Measurements from ENCODE around the gene TBC1D23.

TBC1D23 gene

DNA sequence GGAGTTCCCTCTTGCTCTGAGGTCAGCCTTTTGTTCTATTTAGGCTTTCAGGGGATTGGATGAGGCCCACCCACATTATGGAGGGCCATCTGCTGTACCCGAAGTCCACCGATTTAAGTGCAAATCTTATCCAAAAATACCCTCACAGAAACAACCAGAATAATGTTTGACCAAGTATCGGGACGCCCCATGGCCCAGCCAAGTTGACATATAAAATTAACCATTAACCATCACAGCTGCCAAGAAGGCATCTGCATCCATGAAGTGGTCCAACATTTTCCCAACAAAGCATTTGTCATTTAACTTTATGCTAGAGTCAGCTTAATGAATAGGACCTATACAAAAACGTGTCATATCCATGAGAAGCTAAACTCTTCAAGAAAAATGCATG lies 46.2 kb upstream of the TBC1D23 start:
- no peak for TF ChIP-seq ZNF70 (CRISPR knock-in tag; IDR thresholded peaks at IDR 0.05)
- no peak for TF ChIP-seq SNAI2 (CRISPR knock-in tag; IDR thresholded peaks at IDR 0.05)
- TF ChIP-seq ZNF8 (CRISPR knock-in tag; IDR thresholded peaks at IDR 0.05), result no peak
- TF ChIP-seq GLIS3 (CRISPR knock-in tag; IDR thresholded peaks at IDR 0.05), result no peak
- TF ChIP-seq, protein P1, sequence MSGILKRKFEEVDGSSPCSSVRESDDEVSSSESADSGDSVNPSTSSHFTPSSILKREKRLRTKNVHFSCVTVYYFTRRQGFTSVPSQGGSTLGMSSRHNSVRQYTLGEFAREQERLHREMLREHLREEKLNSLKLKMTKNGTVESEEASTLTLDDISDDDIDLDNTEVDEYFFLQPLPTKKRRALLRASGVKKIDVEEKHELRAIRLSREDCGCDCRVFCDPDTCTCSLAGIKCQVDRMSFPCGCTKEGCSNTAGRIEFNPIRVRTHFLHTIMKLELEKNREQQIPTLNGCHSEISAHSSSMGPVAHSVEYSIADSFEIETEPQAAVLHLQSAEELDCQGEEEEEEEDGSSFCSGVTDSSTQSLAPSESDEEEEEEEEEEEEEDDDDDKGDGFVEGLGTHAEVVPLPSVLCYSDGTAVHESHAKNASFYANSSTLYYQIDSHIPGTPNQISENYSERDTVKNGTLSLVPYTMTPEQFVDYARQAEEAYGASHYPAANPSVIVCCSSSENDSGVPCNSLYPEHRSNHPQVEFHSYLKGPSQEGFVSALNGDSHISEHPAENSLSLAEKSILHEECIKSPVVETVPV (CRISPR knock-in tag; IDR thresholded peaks at IDR 0.05), result no peak
- no peak for TF ChIP-seq ESRRG (CRISPR knock-in tag; IDR thresholded peaks at IDR 0.05)
- no peak for TF ChIP-seq ZFP30 (CRISPR knock-in tag; IDR thresholded peaks at IDR 0.05)
- no peak for ATAC-seq

GRCh38 chr3:100216713-100217112 lies 44.1 kb upstream of the TBC1D23 start:
- no peak for TF ChIP-seq GLIS3 (CRISPR knock-in tag; IDR thresholded peaks at IDR 0.05)
- no peak for TF ChIP-seq ZFP3 (CRISPR knock-in tag; IDR thresholded peaks at IDR 0.05)
- no peak for TF ChIP-seq POU6F1 (CRISPR knock-in tag; IDR thresholded peaks at IDR 0.05; ENCODE audit: borderline replicate concordance, low read depth)
- TF ChIP-seq, protein P1 (CRISPR knock-in tag; IDR thresholded peaks at IDR 0.05), result no peak
- no peak for TF ChIP-seq TSHZ2 (CRISPR knock-in tag; IDR thresholded peaks at IDR 0.05)
- TF ChIP-seq ZNF565 (CRISPR knock-in tag; conservative IDR thresholded peaks at IDR 0.05; ENCODE audit: low read depth), result no peak
- no peak for TF ChIP-seq ARNTL (CRISPR knock-in tag; IDR thresholded peaks at IDR 0.05; ENCODE audit: borderline replicate concordance, low read depth)
- no peak for TF ChIP-seq PPARA (CRISPR knock-in tag; IDR thresholded peaks at IDR 0.05; ENCODE audit: borderline replicate concordance)
- TF ChIP-seq OSR1 (CRISPR knock-in tag; IDR thresholded peaks at IDR 0.05), result no peak
- no peak for TF ChIP-seq CREB5 (CRISPR knock-in tag; IDR thresholded peaks at IDR 0.05; ENCODE audit: low read depth)
- no peak for TF ChIP-seq ZFP30 (CRISPR knock-in tag; IDR thresholded peaks at IDR 0.05)
- TF ChIP-seq ESRRG (CRISPR knock-in tag; IDR thresholded peaks at IDR 0.05), result no peak
- no peak for TF ChIP-seq BACH2 (CRISPR knock-in tag; IDR thresholded peaks at IDR 0.05; ENCODE audit: borderline replicate concordance)
- TF ChIP-seq ZNF70 (CRISPR knock-in tag; IDR thresholded peaks at IDR 0.05), result no peak
- no peak for TF ChIP-seq ISL1 (CRISPR knock-in tag; IDR thresholded peaks at IDR 0.05)

GRCh38 chr3:100221159-100221558 lies 39.6 kb upstream of the TBC1D23 start:
- TF ChIP-seq, protein P1 (CRISPR knock-in tag; IDR thresholded peaks at IDR 0.05), result no peak
- TF ChIP-seq ARNTL (CRISPR knock-in tag; IDR thresholded peaks at IDR 0.05; ENCODE audit: borderline replicate concordance, low read depth), result no peak
- no peak for TF ChIP-seq ZNF70 (CRISPR knock-in tag; IDR thresholded peaks at IDR 0.05)
- TF ChIP-seq RARB (CRISPR knock-in tag; IDR thresholded peaks at IDR 0.05), result no peak
- no peak for TF ChIP-seq TSHZ2 (CRISPR knock-in tag; IDR thresholded peaks at IDR 0.05)
- peak; percentile 61 for TF ChIP-seq ZFP30 (CRISPR knock-in tag; IDR thresholded peaks at IDR 0.05)
- TF ChIP-seq TCF4 (CRISPR knock-in tag; IDR thresholded peaks at IDR 0.05; ENCODE audit: borderline replicate concordance), result no peak

More at GRCh38 chr3:100216713-100217112, 44.1 kb upstream of the TBC1D23 start:
- peak; percentile 51 for ATAC-seq

More at GRCh38 chr3:100221159-100221558, 39.6 kb upstream of the TBC1D23 start:
- ATAC-seq, result no peak

All from SK-N-SH treated with all-trans-retinoic acid at 6 μM for 48 hours (cell line).